Parathyroid adenoma (tissue), 2 donors: ENCODE results near the gene AKT3.

Experiments used
- H2AFZ ChIP-seq: fragments of 300-600 bp; sonication (generic); one replicate; pipeline ENCODE4 v1.7.0; 2017; ENCODE audit warnings: antibody characterized with exemption, mild to moderate bottlenecking
- H3K27ac ChIP-seq: fragments of 300-600 bp; sonication (generic); one replicate; pipeline ENCODE4 v1.7.0; 2017
- H3K27me3 ChIP-seq: fragments of 300-600 bp; sonication (generic); one replicate; pipeline ENCODE4 v1.7.0; 2017; ENCODE audit warnings: low read length; ENCODE audit not compliant: control insufficient read depth, insufficient read depth
- H3K36me3 ChIP-seq: fragments of 300-600 bp; sonication (generic); one replicate; pipeline ENCODE4 v1.7.0; 2017; ENCODE audit warnings: low read length; ENCODE audit not compliant: control insufficient read depth, insufficient read depth
- H3K4me1 ChIP-seq: fragments of 300-600 bp; sonication (generic); one replicate; pipeline ENCODE4 v1.7.0; 2017; ENCODE audit warnings: control low read depth
- H3K4me2 ChIP-seq: fragments of 300-600 bp; sonication (generic); one replicate; pipeline ENCODE4 v1.7.0; 2017; ENCODE audit warnings: low read length
- H3K4me3 ChIP-seq: fragments of 300-600 bp; sonication (generic); one replicate; pipeline ENCODE4 v1.7.0; 2017; ENCODE audit warnings: low read depth, low read length
- H3K79me2 ChIP-seq: fragments of 300-600 bp; sonication (generic); one replicate; pipeline ENCODE4 v1.7.0; 2017; ENCODE audit warnings: control low read depth
- H3K9ac ChIP-seq: fragments of 300-600 bp; sonication (generic); one replicate; pipeline ENCODE4 v1.7.0; 2017; ENCODE audit warnings: mild to moderate bottlenecking
- H3K9me3 ChIP-seq: fragments of 300-600 bp; sonication (generic); one replicate; pipeline ENCODE4 v1.7.0; 2017; ENCODE audit warnings: low read length; ENCODE audit not compliant: control insufficient read depth
- CTCF ChIP-seq: fragments of 300-600 bp; sonication (generic); IDR thresholded peaks from one replicate; pipeline ENCODE4 v1.7.0; 2017; ENCODE audit warnings: antibody characterized with exemption, mild to moderate bottlenecking
- donor health status: primary hyperparathyroidism.

AKT3 gene

DNA sequence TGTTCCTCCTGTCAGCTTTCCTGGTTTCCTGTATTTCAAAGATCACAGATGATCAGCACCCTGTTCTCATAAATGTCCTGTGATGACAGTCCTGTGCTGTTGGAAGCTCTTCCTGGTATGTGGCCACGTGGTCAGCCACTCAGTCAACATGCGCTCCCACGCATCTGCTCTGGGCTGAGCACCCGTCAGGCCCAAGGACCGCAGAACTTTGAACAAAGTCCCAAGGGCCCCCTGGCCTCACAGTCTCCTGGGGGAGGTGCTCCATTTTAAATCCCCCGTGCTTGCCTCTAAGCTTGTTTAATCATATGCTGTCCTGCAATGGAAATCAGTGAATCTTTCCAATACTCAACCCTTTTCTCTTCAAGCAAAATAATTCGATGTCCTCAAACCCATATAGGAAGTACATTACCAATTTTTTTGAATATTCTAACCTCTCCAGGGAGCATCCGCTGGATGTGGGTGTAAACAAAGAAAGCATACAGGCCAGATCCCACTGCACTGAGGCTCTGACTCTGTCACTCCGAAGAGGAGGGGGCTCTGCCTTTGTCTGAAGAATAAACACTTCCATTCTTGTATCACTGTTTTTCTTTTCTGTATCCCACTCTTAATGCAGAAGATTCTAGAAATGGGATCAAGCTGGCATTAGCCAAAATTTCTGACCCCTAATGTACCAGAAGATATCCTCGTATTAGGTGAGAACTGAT, 343.9 kb downstream of the AKT3 start:
- no peak overlapping the region for H3K9ac ChIP-seq
- no peaks in the 10 kb centered on the region for H3K36me3 ChIP-seq
- H3K27me3 ChIP-seq: no peaks in the 10 kb centered on the region
- TF ChIP-seq CTCF: no peak
- H3K4me2 ChIP-seq: no peak overlapping the region
- no peak overlapping the region for H3K4me3 ChIP-seq
- no peak overlapping the region for H2AFZ ChIP-seq
- H3K27ac ChIP-seq: no peak overlapping the region
- H3K4me1 ChIP-seq: no peaks in the 10 kb centered on the region
- H3K79me2 ChIP-seq: no peaks in the 10 kb centered on the region
- no peaks in the 10 kb centered on the region for H3K9me3 ChIP-seq

DNA sequence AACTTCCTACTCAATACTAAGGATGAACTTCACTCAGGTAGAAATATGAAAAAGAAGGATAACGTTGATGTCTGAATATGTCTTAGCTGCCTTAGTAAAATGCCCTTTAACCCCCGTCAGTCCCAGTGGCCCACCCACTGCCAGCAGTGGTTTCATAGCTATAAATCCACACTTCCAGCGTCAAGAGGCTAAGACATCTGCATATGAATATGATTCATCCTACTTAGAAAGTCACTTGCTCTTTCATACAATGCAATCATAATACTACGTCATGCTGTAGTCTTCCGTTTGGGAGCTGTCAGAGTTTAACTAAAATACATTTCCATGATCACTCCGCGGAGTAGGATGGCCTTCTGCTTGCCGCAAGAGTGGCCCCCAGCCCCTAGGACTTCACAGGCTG, 346.9 kb downstream of the AKT3 start:
- Histone ChIP-seq H2AFZ (no peak overlapping the region), H3K79me2 (no peaks in the 10 kb centered on the region), H3K36me3 (no peaks in the 10 kb centered on the region), H3K9ac (no peak overlapping the region), H3K27ac (no peak overlapping the region), H3K4me3 (no peak overlapping the region), H3K4me1 (peaks cover 3% of the 10 kb centered on the region), H3K9me3 (no peaks in the 10 kb centered on the region), H3K27me3 (no peaks in the 10 kb centered on the region), H3K4me2 (no peak overlapping the region)
- TF ChIP-seq CTCF: no peak

- H3K4me1 ChIP-seq: peaks cover 3% of the 10 kb centered on the region
- no peaks in the 10 kb centered on the region for H3K27me3 ChIP-seq
- no peak overlapping the region for H3K4me3 ChIP-seq
- no peaks in the 10 kb centered on the region for H3K36me3 ChIP-seq
- no peaks in the 10 kb centered on the region for H3K9me3 ChIP-seq
- TF ChIP-seq CTCF: no peak
- no peak overlapping the region for H3K27ac ChIP-seq
- no peak overlapping the region for H3K9ac ChIP-seq
- H3K79me2 ChIP-seq: no peaks in the 10 kb centered on the region
- no peak overlapping the region for H3K4me2 ChIP-seq
- no peak overlapping the region for H2AFZ ChIP-seq
These were observed 349.0 kb downstream of the AKT3 start for GRCh38 chr1:243501002-243501401.

DNA sequence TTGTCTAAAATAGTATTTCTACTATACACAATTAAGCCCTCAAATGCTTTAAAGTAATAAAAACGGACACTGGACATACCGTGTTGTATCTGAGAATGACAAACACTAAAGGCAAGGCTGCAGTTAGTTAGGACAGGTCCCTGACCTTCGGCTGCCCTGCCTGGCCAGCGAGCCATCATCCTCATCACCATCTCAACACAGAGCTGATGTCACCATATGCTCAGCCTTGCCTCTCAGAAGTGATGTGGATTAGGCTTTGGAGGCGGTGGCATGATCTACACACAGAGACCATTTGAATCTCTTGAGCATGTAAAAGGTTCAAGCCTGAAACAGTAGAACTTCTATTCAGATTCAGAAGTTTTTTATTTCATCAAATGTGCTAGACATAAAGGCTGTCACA, 349.5 kb downstream of the AKT3 start:
- Histone ChIP-seq H3K4me2 (no peak overlapping the region), H3K4me1 (peaks cover 3% of the 10 kb centered on the region), H3K27me3 (no peaks in the 10 kb centered on the region), H3K79me2 (no peaks in the 10 kb centered on the region), H2AFZ (no peak overlapping the region), H3K4me3 (no peak overlapping the region), H3K36me3 (no peaks in the 10 kb centered on the region), H3K27ac (no peak overlapping the region), H3K9ac (no peak overlapping the region), H3K9me3 (no peaks in the 10 kb centered on the region)
- TF ChIP-seq CTCF: no peak

- Histone ChIP-seq H3K4me2 (no peak overlapping the region), H3K27me3 (no peaks in the 10 kb centered on the region), H3K4me1 (peaks cover 3% of the 10 kb centered on the region), H3K9ac (no peak overlapping the region), H3K36me3 (no peaks in the 10 kb centered on the region), H3K4me3 (no peak overlapping the region), H2AFZ (no peak overlapping the region), H3K27ac (no peak overlapping the region), H3K79me2 (no peaks in the 10 kb centered on the region), H3K9me3 (no peaks in the 10 kb centered on the region)
- TF ChIP-seq CTCF: no peak
These were observed 350.3 kb downstream of the AKT3 start for GRCh38 chr1:243499711-243500110.
